Adipose tissue (tissue), 3 donors: ENCODE results near the gene TNFSF15. TPM values are rescaled to one million over a fixed set of nuclear protein-coding genes. Genes with fewer than 3 reads are reported as not detected.
"Not testable (repeated sequence)": the region's sequence is repeated elsewhere in the genome, so short reads cannot be mapped to it uniquely, and the experiment has no call there.

ENCODE experiments used
- H3K27ac ChIP-seq: one replicate; pipeline ENCODE4 v1.5.1; 2013; ENCODE audit warnings: low read depth, low read length
- WGBS, 3 donors: extraction: QIAGEN DNeasy Blood & Tissue Kit; methylation state at CpG; one replicate each; pipeline ENCODE4 v1.1.7; 2013; 5-methylcytosine and 5-hydroxymethylcytosine counted together
- polyA plus RNA-seq, 3 donors: library from polyadenylated mRNA; stranded (reverse); fragments of 200-250 nt; gene quantifications; one replicate each; pipeline ENCODE4 v1.2.3, GENCODE V29; 2013
- donor health status: healthy with polysubstance abuse.
- donor health status: Bipolar disorder and iron deficiency.
- donor health status: healthy.

Gene TNFSF15
- polyA plus RNA-seq, 3 donors = 0.01 to 0.16 TPM; not detected in 1

DNA sequence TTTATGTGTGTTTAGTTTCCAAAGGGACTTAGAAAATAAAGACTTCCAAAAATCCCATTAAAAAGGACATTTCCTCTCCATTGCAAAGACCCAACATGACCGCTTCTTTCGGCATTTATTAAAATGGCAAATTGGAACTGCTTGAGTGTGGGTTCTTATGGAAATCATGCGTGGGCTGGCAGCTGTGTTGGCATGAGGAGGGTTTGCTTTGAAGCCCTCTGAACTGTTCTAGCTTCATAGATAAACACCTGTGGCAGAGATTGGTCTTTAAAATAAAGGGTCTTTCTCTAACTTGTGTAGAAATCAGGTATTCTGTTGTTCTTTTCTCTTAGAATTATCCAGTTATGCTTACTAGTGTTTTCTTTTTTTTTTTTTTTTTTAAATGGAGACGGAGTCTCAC lies 68.0 kb downstream of the TNFSF15 start:
- 82 to 94% (median 89%) methylated on average over 4 of the region's 4 CpGs for WGBS, 3 donors
- H3K27ac ChIP-seq = no peak overlapping the region

DNA sequence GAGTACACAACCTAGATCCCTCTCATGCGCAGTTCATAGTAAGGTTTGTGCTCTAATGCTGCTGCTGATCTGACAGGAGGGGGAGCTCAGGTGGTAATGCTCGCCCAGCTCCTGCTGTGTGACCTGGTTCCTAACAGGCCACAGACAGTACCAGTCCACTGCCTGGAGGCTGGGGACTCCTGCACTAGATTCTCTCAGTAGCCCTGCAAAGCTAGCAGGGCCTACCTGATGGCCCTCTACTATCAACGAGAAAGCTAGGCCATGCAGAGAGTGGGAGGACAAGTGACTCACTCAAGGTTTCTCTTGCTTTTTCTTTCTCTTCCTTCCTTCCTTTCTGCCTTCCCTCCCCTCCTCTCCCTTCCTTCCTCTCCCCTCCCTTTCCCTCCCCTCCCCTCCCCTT lies 68.7 kb downstream of the TNFSF15 start:
- H3K27ac ChIP-seq = no peak overlapping the region
- 75 to 83% (median 80%) methylated on average over 3 of the region's 3 CpGs for WGBS, 3 donors

DNA sequence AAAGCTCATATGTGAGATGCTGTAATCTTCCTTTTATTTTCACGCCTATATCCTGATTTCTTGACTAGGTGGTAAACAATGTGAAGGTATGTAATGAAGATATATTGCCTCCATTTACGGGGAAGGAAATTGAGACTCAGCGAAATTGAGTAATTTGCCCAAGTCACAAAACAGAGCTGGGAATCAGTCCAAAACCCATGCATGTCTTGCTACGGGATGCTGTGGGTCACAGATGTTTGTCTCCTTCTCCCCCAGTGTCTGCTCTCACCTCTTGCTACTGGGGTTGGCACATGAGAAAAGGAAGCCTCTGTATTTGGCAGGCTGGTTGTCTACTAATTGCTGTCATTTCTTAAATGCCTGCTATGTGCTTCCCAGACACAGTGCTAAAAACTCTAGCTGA lies 70.1 kb downstream of the TNFSF15 start:
- 26 to 49% (median 33%) methylated on average over 4 of the region's 4 CpGs for WGBS, 3 donors
- H3K27ac ChIP-seq = no peak overlapping the region

GRCh38 chr9:114735139-114735538 lies 70.7 kb downstream of the TNFSF15 start:
- not testable (repeated sequence) for H3K27ac ChIP-seq
- 76 to 87% (median 77%) methylated on average over 5 of the region's 5 CpGs for WGBS, 3 donors

Other genes starting within 250 kb of the TNFSF15 start
- gene ATP6V1G1, start 218.3 kb downstream of the TNFSF15 start, polyA plus RNA-seq = 100 to 1,000 TPM in 1 of 3 donors, 10 to 100 TPM in 2; 62.5 to 133 (median 92.3) TPM
- gene TMEM268, start 194.7 kb downstream of the TNFSF15 start, polyA plus RNA-seq = 10 to 100 TPM in 1 of 3 donors, 1 to 10 TPM in 2; 3.1 to 14.2 (median 4.5) TPM
- not detected for gene TEX53, start 148.2 kb downstream of the TNFSF15 start, polyA plus RNA-seq
- gene TEX48, start 123.8 kb downstream of the TNFSF15 start, polyA plus RNA-seq = not detected
- 1 to 10 TPM in 2 of 3 donors, under 1 TPM in 1; 0.67 to 2.2 (median 2.0) TPM for gene TNFSF8, start 124.6 kb upstream of the TNFSF15 start, polyA plus RNA-seq